Stimulated activated effector memory CD8-positive, alpha-beta T cell treated with anti-CD3 and anti-CD28 coated beads, Interleukin-12 subunit alpha, Interleukin-12 subunit beta, amount 100 ng/mL, for 72 hours (primary cell): ENCODE results near the gene SNED1.

Experiments used
- ATAC-seq: fragments of 150-1000 bp; cut with Tn5 transposase; 2 replicates; pipeline ENCODE4 v1.10.0; 2021
- DNase-seq, 2 donors: peaks; one replicate each; pipeline ENCODE4 v3.0.0; 2021 to 2022; ENCODE audit warnings: low spot score in 2 of 2
- H3K27ac Mint-ChIP-seq: one replicate; pipeline ENCODE4 v1.8.0; 2022; ENCODE audit warnings: mild to moderate bottlenecking, mixed read lengths
- H3K36me3 Mint-ChIP-seq: one replicate; pipeline ENCODE4 v1.8.0; 2022; ENCODE audit warnings: mild to moderate bottlenecking, mixed read lengths
- H3K4me1 Mint-ChIP-seq: one replicate; pipeline ENCODE4 v1.8.0; 2022; ENCODE audit warnings: mixed read lengths
- H3K4me3 Mint-ChIP-seq: one replicate; pipeline ENCODE4 v1.8.0; 2022; ENCODE audit warnings: mild to moderate bottlenecking, mixed read lengths
- H3K9me3 Mint-ChIP-seq: one replicate; pipeline ENCODE4 v1.8.0; 2022; ENCODE audit warnings: mixed read lengths

The SNED1 gene

GRCh38 chr2:241120440-241120839 is 122.0 kb downstream of the SNED1 start:
- H3K27ac Mint-ChIP-seq, result no peak overlapping the region
- DNase-seq (no peak), ATAC-seq (peak; percentile 56)
- peaks cover 12% of the 10 kb centered on the region for H3K4me1 Mint-ChIP-seq
- H3K9me3 Mint-ChIP-seq, result no peaks in the 10 kb centered on the region
- no peak overlapping the region for H3K4me3 Mint-ChIP-seq
- peaks cover 60% of the 10 kb centered on the region for H3K36me3 Mint-ChIP-seq

GRCh38 chr2:241121008-241121407 is 122.6 kb downstream of the SNED1 start:
- peaks cover 12% of the 10 kb centered on the region for H3K4me1 Mint-ChIP-seq
- no peaks in the 10 kb centered on the region for H3K9me3 Mint-ChIP-seq
- peaks cover 57% of the 10 kb centered on the region for H3K36me3 Mint-ChIP-seq
- DNase-seq (no peak), ATAC-seq (no peak)
- no peak overlapping the region for H3K4me3 Mint-ChIP-seq
- no peak overlapping the region for H3K27ac Mint-ChIP-seq

GRCh38 chr2:241122376-241123002 is 124.1 kb downstream of the SNED1 start:
- peak overlapping the region; percentile 54 for H3K27ac Mint-ChIP-seq

GRCh38 chr2:241123816-241124536 is 125.6 kb downstream of the SNED1 start:
- DNase-seq (no peak), ATAC-seq (peak; percentile 55)
- Mint-ChIP-seq H3K4me1 (peaks cover 29% of the 10 kb centered on the region), H3K4me3 (peak overlapping the region; percentile 8), H3K27ac (no peak overlapping the region), H3K36me3 (peaks cover 48% of the 10 kb centered on the region), H3K9me3 (no peaks in the 10 kb centered on the region)

More at GRCh38 chr2:241122376-241123002, 124.1 kb downstream of the SNED1 start:
- Mint-ChIP-seq H3K9me3 (no peaks in the 10 kb centered on the region), H3K4me3 (no peak overlapping the region), H3K36me3 (peaks cover 42% of the 10 kb centered on the region), H3K4me1 (peaks cover 14% of the 10 kb centered on the region)
- no peak for DNase-seq
- no peak for ATAC-seq

- Mint-ChIP-seq H3K36me3 (peaks cover 48% of the 10 kb centered on the region), H3K9me3 (no peaks in the 10 kb centered on the region), H3K27ac (peak overlapping the region; percentile 37), H3K4me1 (peaks cover 36% of the 10 kb centered on the region), H3K4me3 (no peak overlapping the region)
- DNase-seq (no peak), ATAC-seq (no peak)
These were observed 127.2 kb downstream of the SNED1 start for GRCh38 chr2:241125626-241126025.

GRCh38 chr2:241126201-241126611 is 127.8 kb downstream of the SNED1 start:
- peak overlapping the region; percentile 37 for H3K27ac Mint-ChIP-seq
- peaks cover 38% of the 10 kb centered on the region for H3K4me1 Mint-ChIP-seq
- H3K4me3 Mint-ChIP-seq, result no peak overlapping the region
- ATAC-seq (no peak), DNase-seq (no peak)
- H3K9me3 Mint-ChIP-seq, result no peaks in the 10 kb centered on the region
- H3K36me3 Mint-ChIP-seq, result peaks cover 48% of the 10 kb centered on the region

GRCh38 chr2:241126771-241127202 is 128.4 kb downstream of the SNED1 start:
- Mint-ChIP-seq H3K4me3 (no peak overlapping the region), H3K9me3 (no peaks in the 10 kb centered on the region), H3K27ac (peak overlapping the region; percentile 98), H3K36me3 (peaks cover 44% of the 10 kb centered on the region), H3K4me1 (peaks cover 32% of the 10 kb centered on the region)
- DNase-seq (no peak), ATAC-seq (no peak)

- ATAC-seq, result peak; percentile 4
- H3K36me3 Mint-ChIP-seq, result peaks cover 44% of the 10 kb centered on the region
- peaks cover 32% of the 10 kb centered on the region for H3K4me1 Mint-ChIP-seq
- no peak for DNase-seq
- H3K9me3 Mint-ChIP-seq, result no peaks in the 10 kb centered on the region
- peak overlapping the region; percentile 61 for H3K4me3 Mint-ChIP-seq
- H3K27ac Mint-ChIP-seq, result peak overlapping the region; percentile 98
These were observed 129.8 kb downstream of the SNED1 start for GRCh38 chr2:241128266-241128665.

GRCh38 chr2:241129086-241129871 is 130.9 kb downstream of the SNED1 start:
- H3K9me3 Mint-ChIP-seq, result no peaks in the 10 kb centered on the region
- DNase-seq, result no peak
- H3K4me1 Mint-ChIP-seq, result peaks cover 32% of the 10 kb centered on the region
- no peak for ATAC-seq
- peak overlapping the region; percentile 26 for H3K4me3 Mint-ChIP-seq
- peak overlapping the region; percentile 98 for H3K27ac Mint-ChIP-seq
- peaks cover 51% of the 10 kb centered on the region for H3K36me3 Mint-ChIP-seq

- Mint-ChIP-seq H3K36me3 (peaks cover 49% of the 10 kb centered on the region), H3K4me1 (peaks cover 32% of the 10 kb centered on the region), H3K9me3 (no peaks in the 10 kb centered on the region), H3K27ac (no peak overlapping the region), H3K4me3 (no peak overlapping the region)
- no peak for ATAC-seq
- DNase-seq, result no peak
These were observed 131.9 kb downstream of the SNED1 start for GRCh38 chr2:241130316-241130715.

- no peak overlapping the region for H3K4me3 Mint-ChIP-seq
- peaks cover 45% of the 10 kb centered on the region for H3K36me3 Mint-ChIP-seq
- peaks cover 32% of the 10 kb centered on the region for H3K4me1 Mint-ChIP-seq
- DNase-seq, result no peak
- H3K27ac Mint-ChIP-seq, result no peak overlapping the region
- ATAC-seq, result no peak
- no peaks in the 10 kb centered on the region for H3K9me3 Mint-ChIP-seq
These were observed 133.1 kb downstream of the SNED1 start for GRCh38 chr2:241131531-241131930.

GRCh38 chr2:241132538-241133435 is 134.4 kb downstream of the SNED1 start:
- H3K4me3 Mint-ChIP-seq, result no peak overlapping the region
- H3K9me3 Mint-ChIP-seq, result no peaks in the 10 kb centered on the region
- peaks cover 42% of the 10 kb centered on the region for H3K36me3 Mint-ChIP-seq
- DNase-seq (no peak), ATAC-seq (no peak)
- H3K4me1 Mint-ChIP-seq, result peaks cover 22% of the 10 kb centered on the region
- peak overlapping the region; percentile 62 for H3K27ac Mint-ChIP-seq

- ATAC-seq (no peak), DNase-seq (no peak)
- H3K36me3 Mint-ChIP-seq, result peaks cover 37% of the 10 kb centered on the region
- peaks cover 15% of the 10 kb centered on the region for H3K4me1 Mint-ChIP-seq
- H3K9me3 Mint-ChIP-seq, result no peaks in the 10 kb centered on the region
- peak overlapping the region; percentile 62 for H3K27ac Mint-ChIP-seq
- H3K4me3 Mint-ChIP-seq, result no peak overlapping the region
These were observed 135.0 kb downstream of the SNED1 start for GRCh38 chr2:241133436-241133820.

- Mint-ChIP-seq H3K27ac (no peak overlapping the region), H3K4me3 (no peak overlapping the region), H3K4me1 (peaks cover 4% of the 10 kb centered on the region), H3K9me3 (no peaks in the 10 kb centered on the region), H3K36me3 (peaks cover 38% of the 10 kb centered on the region)
- DNase-seq (no peak), ATAC-seq (no peak)
These were observed 136.3 kb downstream of the SNED1 start for GRCh38 chr2:241134711-241135110.

GRCh38 chr2:241135737-241136136 is 137.3 kb downstream of the SNED1 start:
- Mint-ChIP-seq H3K4me1 (peaks cover 2% of the 10 kb centered on the region), H3K4me3 (no peak overlapping the region), H3K27ac (no peak overlapping the region), H3K36me3 (peaks cover 33% of the 10 kb centered on the region), H3K9me3 (no peaks in the 10 kb centered on the region)
- ATAC-seq (no peak), DNase-seq (no peak)
